T-cell (primary cell): ENCODE data around the gene PLEKHG5. TPM values are rescaled to one million over a fixed set of nuclear protein-coding genes. Genes with fewer than 3 reads are reported as not detected.
"Not testable (repeated sequence)": the region's sequence is repeated elsewhere in the genome, so short reads cannot be mapped to it uniquely, and the experiment has no call there.

Experiments
- ATAC-seq, 4 experiments: fragments of 200-7000 bp in 3 of 4; fragments of 150-1000 bp in 1 of 4; cut with Tn5 transposase; replicated peaks in 1 of 4; 1 replicate in 3 of 4; 2 replicates in 1 of 4; pipeline ENCODE4 v1.10.0; 2021; ENCODE audit warnings: moderate library complexity in 3 of 4, mild to moderate bottlenecking in 2 of 4, moderate number of reproducible peaks in 1 of 4
- CTCF ChIA-PET, 2 donors: fragments of 300-600 bp; sonication (Branson Sonifier 250); formaldehyde crosslinking; loops; one replicate each; lab custom pipeline; 2022; ENCODE audit warnings: antibody characterized with exemption in 2 of 2; lab: Charles Lee
- POLR2A ChIA-PET, 2 donors: fragments of 300-600 bp; sonication (Branson Sonifier 250); formaldehyde crosslinking; loops; one replicate each; lab custom pipeline; 2022; ENCODE audit warnings: antibody characterized with exemption in 2 of 2; lab: Charles Lee
- DNase-seq, 35 experiments: peaks; one replicate each; pipeline versions ENCODE4 v3.0.0 to v3.0.0-alpha.2; 2013 to 2023
- H3K27ac ChIP-seq: one replicate; pipeline ENCODE4 v1.5.1; 2013; ENCODE audit warnings: low read length
- H3K27me3 ChIP-seq, 2 experiments: replicated peaks in 1 of 2; 1 replicate in 1 of 2; 2 replicates in 1 of 2; pipeline versions ENCODE4 v1.6.1 to v1.7.0; 2013; ENCODE audit warnings: low read length in 1 of 2, mixed read lengths in 1 of 2; ENCODE audit not compliant: control insufficient read depth in 2 of 2, insufficient read depth in 2 of 2; ENCODE audit errors: extremely low read depth in 1 of 2
- H3K36me3 ChIP-seq, 2 donors: 1 replicate in 1 of 2; 2 replicates in 1 of 2; pipeline versions ENCODE4 v1.6.1 to v1.7.0; 2013; ENCODE audit warnings: low read length in 1 of 2; ENCODE audit not compliant: control insufficient read depth in 2 of 2, insufficient read depth in 1 of 2; ENCODE audit errors: extremely low read depth in 1 of 2
- H3K4me1 ChIP-seq, 2 experiments: 1 replicate in 1 of 2; 2 replicates in 1 of 2; pipeline versions ENCODE4 v1.6.1 to v1.7.0; 2013; ENCODE audit warnings: low read length in 2 of 2, mixed read lengths in 1 of 2; ENCODE audit not compliant: insufficient read depth in 2 of 2, control insufficient read depth in 1 of 2; ENCODE audit errors: extremely low read depth in 1 of 2
- H3K4me3 ChIP-seq, 2 donors: 1 replicate in 1 of 2; 2 replicates in 1 of 2; pipeline versions ENCODE4 v1.5.1 to v1.7.0; 2013; ENCODE audit warnings: mild to moderate bottlenecking in 2 of 2, low read length in 1 of 2, moderate library complexity in 1 of 2; ENCODE audit not compliant: control insufficient read depth in 1 of 2; ENCODE audit errors: extremely low read depth in 1 of 2
- H3K9me3 ChIP-seq: 2 replicates; pipeline ENCODE4 v1.7.0; 2013
- H3K27ac Mint-ChIP-seq, 2 donors: one replicate each; pipeline ENCODE4 v1.8.0; 2020 to 2021; ENCODE audit warnings: mild to moderate bottlenecking in 2 of 2, mixed read lengths in 2 of 2
- H3K27me3 Mint-ChIP-seq, 2 donors: one replicate each; pipeline ENCODE4 v1.8.0; 2021 to 2022; ENCODE audit warnings: mixed read lengths in 2 of 2
- H3K36me3 Mint-ChIP-seq: one replicate; pipeline ENCODE4 v1.8.0; 2021; ENCODE audit warnings: mixed read lengths
- H3K4me1 Mint-ChIP-seq, 3 donors: one replicate each; pipeline ENCODE4 v1.8.0; 2020 to 2022; ENCODE audit warnings: mixed read lengths in 3 of 3, mild to moderate bottlenecking in 1 of 3
- H3K4me3 Mint-ChIP-seq, 3 donors: one replicate each; pipeline ENCODE4 v1.8.0; 2020 to 2022; ENCODE audit warnings: mild to moderate bottlenecking in 3 of 3, mixed read lengths in 3 of 3, moderate library complexity in 3 of 3
- H3K9me3 Mint-ChIP-seq, 3 donors: one replicate each; pipeline ENCODE4 v1.8.0; 2020 to 2022; ENCODE audit warnings: mixed read lengths in 3 of 3
- WGBS: methylation state at CpG from one replicate; pipeline ENCODE4 v1.1.5; 2013; ENCODE audit warnings: missing lambda C conversion rate; ENCODE audit not compliant: insufficient coverage; 5-methylcytosine and 5-hydroxymethylcytosine counted together
- total RNA-seq, 35 experiments: library from RNA in 6 of 35; stranded (reverse) in 6 of 35; fragments of 120-200 nt in 1 of 35; gene quantifications; one replicate each; pipeline versions ENCODE4 v1.2.1 to v1.2.4 and lab custom pipeline; 2013 to 2026

The PLEKHG5 gene
- total RNA-seq, 5 donors from 2014 or later (not counting 1 experiment from before 2014, with no cell fraction given), result 7.1 to 18.2 (median 8.4) TPM

GRCh38 chr1:6435129-6435528 is 56.3 kb downstream of the PLEKHG5 start:
- H3K36me3 Mint-ChIP-seq, result no peaks in the 10 kb centered on the region
- Histone ChIP-seq H3K27me3 (peaks cover 0 to 47% of the 10 kb centered on the region in 2 experiments), H3K4me3 (no peak overlapping the region), H3K4me1 (peaks cover 0 to 13% of the 10 kb centered on the region in 2 experiments), H3K36me3 (no peaks in the 10 kb centered on the region), H3K27ac (no peak overlapping the region), H3K9me3 (no peaks in the 10 kb centered on the region)
- no peak overlapping the region for H3K27ac Mint-ChIP-seq
- H3K9me3 Mint-ChIP-seq, result no peaks in the 10 kb centered on the region
- DNase-seq (no peak), ATAC-seq (no peak)
- ChIA-PET CTCF (no interaction called here), POLR2A (no interaction called here)
- peaks cover 19 to 22% of the 10 kb centered on the region in 2 donors for H3K27me3 Mint-ChIP-seq
- no peak overlapping the region for H3K4me3 Mint-ChIP-seq
- peaks cover 9 to 18% (median 10%) of the 10 kb centered on the region in 3 donors for H3K4me1 Mint-ChIP-seq
- WGBS, result 91% methylated on average over 2 of the region's 15 CpGs

GRCh38 chr1:6434186-6434585 is 57.3 kb downstream of the PLEKHG5 start:
- Mint-ChIP-seq H3K4me1 (peaks cover 5 to 12% (median 5%) of the 10 kb centered on the region in 3 donors), H3K36me3 (no peaks in the 10 kb centered on the region), H3K9me3 (no peaks in the 10 kb centered on the region), H3K27me3 (peaks cover 15 to 16% of the 10 kb centered on the region in 2 donors), H3K27ac (no peak overlapping the region), H3K4me3 (no peak overlapping the region)
- peaks cover 0 to 9% of the 10 kb centered on the region in 2 experiments for H3K4me1 ChIP-seq
- H3K27me3 ChIP-seq, result peaks cover 0 to 40% of the 10 kb centered on the region in 2 experiments
- H3K27ac ChIP-seq, result no peak overlapping the region
- CTCF ChIA-PET, result no interaction called here
- ATAC-seq (no peak), DNase-seq (no peak)
- no peak overlapping the region for H3K4me3 ChIP-seq
- H3K36me3 ChIP-seq, result no peaks in the 10 kb centered on the region
- H3K9me3 ChIP-seq, result no peaks in the 10 kb centered on the region
- 100% methylated on average over 2 of the region's 5 CpGs for WGBS
- POLR2A ChIA-PET, result no interaction called here

GRCh38 chr1:6431645-6432579 is 59.6 kb downstream of the PLEKHG5 start:
- H3K4me1 ChIP-seq, H3K4me3 ChIP-seq, H3K27ac Mint-ChIP-seq, H3K9me3 ChIP-seq, H3K36me3 Mint-ChIP-seq, H3K9me3 Mint-ChIP-seq, H3K4me3 Mint-ChIP-seq, H3K27me3 Mint-ChIP-seq, H3K36me3 ChIP-seq, H3K27ac ChIP-seq, ATAC-seq, DNase-seq, H3K4me1 Mint-ChIP-seq: not testable (repeated sequence)
- POLR2A ChIA-PET, result interaction anchor here in 1 of 2 donors (0.7 kb wide), 1 partner anchor 189 kb away, joined by 7 read pairs; no protein-coding TSS in a partner anchor
- peaks cover 0 to 41% of the 10 kb centered on the region in 2 experiments for H3K27me3 ChIP-seq
- CTCF ChIA-PET, result interaction anchor here in 1 of 2 donors (0.7 kb wide), 1 partner anchor 104 kb away, joined by 11 read pairs; no protein-coding TSS in a partner anchor
- WGBS, result 72% methylated on average over 8 of the region's 13 CpGs

GRCh38 chr1:6429660-6430411 is 61.6 kb downstream of the PLEKHG5 start:
- H3K27ac Mint-ChIP-seq, H3K4me1 Mint-ChIP-seq, H3K36me3 Mint-ChIP-seq, H3K4me3 Mint-ChIP-seq, CTCF ChIA-PET, DNase-seq, H3K4me1 ChIP-seq, H3K4me3 ChIP-seq, H3K27ac ChIP-seq, H3K9me3 Mint-ChIP-seq, ATAC-seq, H3K27me3 Mint-ChIP-seq, H3K36me3 ChIP-seq, H3K9me3 ChIP-seq: not testable (repeated sequence)
- WGBS, result 24% methylated on average over 10 of the region's 19 CpGs
- POLR2A ChIA-PET, result interaction anchor here in 1 of 2 donors (0.6 kb wide), 1 partner anchor 20 kb away, joined by 4 read pairs; no protein-coding TSS in a partner anchor
- peaks cover 0 to 49% of the 10 kb centered on the region in 2 experiments for H3K27me3 ChIP-seq

- H3K9me3 Mint-ChIP-seq, H3K4me3 ChIP-seq, H3K27ac ChIP-seq, H3K36me3 Mint-ChIP-seq, POLR2A ChIA-PET, H3K4me1 Mint-ChIP-seq, H3K4me3 Mint-ChIP-seq, H3K27ac Mint-ChIP-seq, DNase-seq, H3K9me3 ChIP-seq, H3K36me3 ChIP-seq, ATAC-seq: not testable (repeated sequence)
- Histone ChIP-seq H3K27me3 (peaks cover 0 to 60% of the 10 kb centered on the region in 2 experiments), H3K4me1 (peaks cover 0 to 17% of the 10 kb centered on the region in 2 experiments)
- WGBS, result 50% methylated on average over 3 of the region's 6 CpGs
- H3K27me3 Mint-ChIP-seq, result peaks cover 13 to 17% of the 10 kb centered on the region in 2 donors
- CTCF ChIA-PET, result interaction anchor here in 1 of 2 donors (0.7 kb wide), 1 partner anchor 166 kb away, joined by 3 read pairs; no protein-coding TSS in a partner anchor
These were observed 63.0 kb downstream of the PLEKHG5 start for GRCh38 chr1:6428453-6428852.
